GM12878 (cell line): ENCODE measurements around the gene KRT71. TPM values are rescaled to one million over a fixed set of nuclear protein-coding genes. Genes with fewer than 3 reads are reported as not detected.

ENCODE experiments used
- ATAC-seq: fragments of 200-7000 bp; cut with Tn5 transposase; 3 replicates; pipeline ENCODE4 v1.9.1; 2020; ENCODE audit warnings: mild to moderate bottlenecking, moderate library complexity
- BruUV-seq: library from RNA; stranded (reverse); fragments of 400-500 nt; replicated peaks from 2 replicates; lab custom pipeline; 2021; lab: Mats Ljungman, UMichigan
- CTCF ChIA-PET: fragments of 300-600 bp; sonication (Branson Sonifier 250); formaldehyde crosslinking; extraction: SDS; loops from one replicate; lab custom pipeline; 2021; ENCODE audit warnings: inconsistent platforms; lab: Yijun Ruan, JAX
- POLR2A ChIA-PET: fragments of 350-600 bp; formaldehyde crosslinking; extraction: SDS; loops from one replicate; lab custom pipeline; 2021; ENCODE audit warnings: inconsistent platforms; lab: Charles Lee
- RAD21 ChIA-PET: fragments of 300-600 bp; sonication (Branson Sonifier 250); formaldehyde crosslinking; loops from one replicate; lab custom pipeline; 2023; ENCODE audit warnings: antibody characterized with exemption; ENCODE audit not compliant: unreplicated experiment; lab: Charles Lee
- SMC1A ChIA-PET: fragments of 300-600 bp; sonication (Branson Sonifier 250); formaldehyde crosslinking; loops from one replicate; lab custom pipeline; 2023; ENCODE audit not compliant: unreplicated experiment, uncharacterized antibody; lab: Charles Lee
- DNase-seq: peaks from one replicate; pipeline ENCODE4 v3.0.0-alpha.2; 2011; ENCODE audit warnings: low read depth, low spot score
- FAIRE-seq: peaks from 3 replicates; lab custom pipeline; 2011; peaks lifted over from hg19 to GRCh38; lab: Jason Lieb, UNC
- H2AFZ ChIP-seq: 2 replicates; pipeline ENCODE4 v1.6.0; 2011; ENCODE audit warnings: low read depth, low read length, control low read depth; ENCODE audit not compliant: control insufficient read depth
- H3K27ac ChIP-seq: 2 replicates; pipeline ENCODE4 v1.5.1; 2011; ENCODE audit warnings: control low read depth; ENCODE audit not compliant: control insufficient read depth, insufficient read depth
- H3K27me3 ChIP-seq, 2 experiments: replicated peaks in 1 of 2; 2 replicates each; pipeline versions ENCODE4 v1.6.0 to v1.6.1; 2011; ENCODE audit warnings: low read length in 1 of 2; ENCODE audit not compliant: control insufficient read depth in 2 of 2, insufficient read depth in 2 of 2
- H3K36me3 ChIP-seq, 2 experiments: 2 replicates each; pipeline ENCODE4 v1.5.1; 2011; ENCODE audit warnings: low read length in 1 of 2; ENCODE audit not compliant: control insufficient read depth in 2 of 2, insufficient read depth in 2 of 2
- H3K4me1 ChIP-seq: 2 replicates; pipeline ENCODE4 v1.6.1; 2011; ENCODE audit warnings: mild to moderate bottlenecking, low read length, moderate library complexity, mixed read lengths; ENCODE audit not compliant: control insufficient read depth, insufficient read depth
- H3K4me2 ChIP-seq: 2 replicates; pipeline ENCODE4 v1.6.0; 2011; ENCODE audit warnings: control low read depth; ENCODE audit not compliant: control insufficient read depth, insufficient read depth
- H3K4me3 ChIP-seq: fragments of 200-600 bp; sonication (generic); 2 replicates; pipeline ENCODE4 v1.5.1; 2016
- H3K79me2 ChIP-seq: 2 replicates; pipeline ENCODE4 v1.6.0; 2011; ENCODE audit warnings: low read length; ENCODE audit not compliant: control insufficient read depth, insufficient read depth
- H3K9ac ChIP-seq: 2 replicates; pipeline ENCODE4 v1.8.0; 2011; ENCODE audit warnings: low read length, control low read depth, mixed read lengths; ENCODE audit not compliant: control insufficient read depth, insufficient read depth
- H3K9me3 ChIP-seq: replicated peaks from 3 replicates; pipeline ENCODE4 v1.5.1; 2011; ENCODE audit warnings: mild to moderate bottlenecking, low read length; ENCODE audit not compliant: control insufficient read depth, insufficient read depth
- H4K20me1 ChIP-seq: 2 replicates; pipeline ENCODE4 v1.6.0; 2011; ENCODE audit not compliant: control insufficient read depth, insufficient read depth
- CBFB ChIP-seq: IDR thresholded peaks from 2 replicates; pipeline ENCODE4 v1.6.1; 2016; ENCODE audit warnings: antibody characterized with exemption, low read depth
- FOXM1 ChIP-seq: IDR thresholded peaks from 2 replicates; pipeline ENCODE4 v1.6.1; 2012; ENCODE audit warnings: low read depth, mild to moderate bottlenecking, inconsistent platforms, low read length, moderate library complexity
- HDAC2 ChIP-seq: fragments of 200-600 bp; sonication (generic); IDR thresholded peaks from 2 replicates; pipeline ENCODE4 v1.6.1; 2017
- MXI1 ChIP-seq: fragments of 150-350 bp; IDR thresholded peaks from 2 replicates; pipeline ENCODE4 v1.6.1; 2011; ENCODE audit warnings: low read depth, mild to moderate bottlenecking, inconsistent platforms, low read length, improper control_type of control experiment
- PBX3 ChIP-seq: IDR thresholded peaks from 2 replicates; pipeline ENCODE4 v1.6.1; 2011; ENCODE audit warnings: mild to moderate bottlenecking, low read depth, low read length, moderate library complexity; ENCODE audit not compliant: insufficient replicate concordance
- RAD21 ChIP-seq: IDR thresholded peaks from 2 replicates; pipeline ENCODE4 v1.6.1; 2011; ENCODE audit warnings: mild to moderate bottlenecking, low read depth, low read length, moderate library complexity; ENCODE audit not compliant: insufficient read depth
- SUPT20H ChIP-seq: IDR thresholded peaks from 2 replicates; pipeline ENCODE4 v1.6.1; 2011; ENCODE audit warnings: low read depth, mild to moderate bottlenecking, low read length, moderate library complexity, borderline replicate concordance; ENCODE audit not compliant: control insufficient read depth
- TCF7 ChIP-seq: IDR thresholded peaks from 2 replicates; pipeline ENCODE4 v1.6.1; 2014; ENCODE audit warnings: antibody characterized with exemption, borderline replicate concordance
- YBX1 ChIP-seq: fragments of 450-650 bp; IDR thresholded peaks from 2 replicates; pipeline ENCODE4 v1.6.1; 2016; ENCODE audit warnings: antibody characterized with exemption
- ZNF592 ChIP-seq: fragments of 450-650 bp; IDR thresholded peaks from 2 replicates; pipeline ENCODE4 v1.6.1; 2017; ENCODE audit warnings: mild to moderate bottlenecking, moderate library complexity
- WGBS: methylation state at CpG from one replicate; pipeline ENCODE4 v1.1.6; 2016; ENCODE audit warnings: low lambda C conversion rate; ENCODE audit not compliant: insufficient replicate concordance, insufficient coverage; ENCODE audit errors: missing lambda C conversion rate; 5-methylcytosine and 5-hydroxymethylcytosine counted together
- in situ Hi-C: fragments of 300-500 bp; cut with MboI; formaldehyde crosslinking; loops from 9 replicates; pipeline ENCODE4 v1.14.3; 2018; ENCODE audit warnings: mixed read lengths
- intact Hi-C: fragments of 100-400 bp; cut with micrococcal nuclease; formaldehyde crosslinking; loops from one replicate; pipeline ENCODE4 v1.14.2; 2022; ENCODE audit not compliant: unreplicated experiment
- polyA plus RNA-seq, 11 experiments: library from polyadenylated mRNA; depleted of rRNA in 4 of 11; unstranded in 6 of 11; stranded (reverse) in 5 of 11; fragments of >200 nt; fragmentation: Nextera tagmentation in 4 of 11; fragmentation: Illumina TruSeq in 1 of 11; extraction: Ambion mirVana in 4 of 11; extraction: Trizol in 1 of 11; gene quantifications; 1 replicate in 1 of 11; 2 replicates in 10 of 11; pipeline versions ENCODE4 v1.2.1 to v1.2.3, GENCODE V29; 2011 to 2016; ENCODE audit warnings: inconsistent platforms in 2 of 11, missing spikeins in 2 of 11, low read depth in 1 of 11
- total RNA-seq, 4 experiments: library from RNA; depleted of rRNA in 3 of 4; stranded (reverse); fragments of >200 nt in 3 of 4; fragmentation: Illumina TruSeq in 1 of 4; extraction: Trizol in 1 of 4; gene quantifications; 2 replicates each; pipeline versions ENCODE4 v1.2.1 to v1.2.3, GENCODE V29; 2013 to 2021
- TF ChIP-seq, protein P1 (sequence below): fragments of 150-350 bp; IDR thresholded peaks from 2 replicates; pipeline ENCODE4 v1.6.1; 2014; ENCODE audit warnings: mild to moderate bottlenecking, low read depth, low read length
- TF ChIP-seq, protein P2 (sequence below): fragments of 450-650 bp; conservative IDR thresholded peaks from 2 replicates; pipeline ENCODE4 v1.6.1; 2017; ENCODE audit warnings: mild to moderate bottlenecking, moderate library complexity

The KRT71 gene
- total and polyA plus RNA-seq, 10 of the 15 experiments (the other 5 are each of a cell fraction or from before 2014, with no cell fraction given) = not detected

- no peak for TF ChIP-seq ZNF592
- TF ChIP-seq PBX3 = no peak
- TF ChIP-seq TCF7 = no peak
Observed at GRCh38 chr12:52499806-52500560, 53.0 kb downstream of the KRT71 start (continued).

DNA sequence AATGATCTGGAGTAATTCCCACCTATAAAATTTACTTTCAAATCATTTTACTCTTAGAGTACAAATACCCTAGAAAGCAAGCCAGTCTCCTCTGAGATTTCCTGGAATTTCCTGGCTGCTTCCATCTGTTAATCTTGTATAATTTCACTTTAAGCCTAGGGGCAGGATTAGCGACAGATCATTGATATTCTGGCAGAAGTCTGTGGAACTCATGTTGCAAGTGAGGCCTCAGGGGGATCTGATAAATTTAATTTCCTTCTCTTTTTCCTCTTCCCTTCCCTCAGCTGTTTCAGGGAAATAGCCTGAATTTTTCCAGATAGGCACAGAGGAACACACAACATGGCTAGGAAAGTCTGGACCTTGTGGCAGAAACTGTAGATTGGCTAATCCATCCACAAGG lies 54.0 kb downstream of the KRT71 start:
- H3K36me3 ChIP-seq = no peaks in the 10 kb centered on the region
- ChIA-PET CTCF (interaction anchor here (1.7 kb wide), 1 partner anchor 15 kb away, joined by 3 read pairs; no protein-coding TSS in a partner anchor), POLR2A (no interaction called here), RAD21 (no interaction called here), SMC1A (no interaction called here)
- no peaks in the 10 kb centered on the region for H3K4me1 ChIP-seq
- H3K9me3 ChIP-seq = no peaks in the 10 kb centered on the region
- DNase-seq (no peak), ATAC-seq (no peak), FAIRE-seq (no peak)
- intact Hi-C loops = no loop called here
- no peak overlapping the region for H3K4me2 ChIP-seq
- in situ Hi-C loops = no loop called here
- no peak overlapping the region for H3K4me3 ChIP-seq
- WGBS = 32% methylated on average over 1 of the region's 1 CpG
- no peaks in the 10 kb centered on the region for H3K79me2 ChIP-seq
- no peak overlapping the region for H2AFZ ChIP-seq
- H3K9ac ChIP-seq = no peak overlapping the region
- H3K27me3 ChIP-seq = peaks cover 0 to 6% of the 10 kb centered on the region in 2 experiments; a peak in 2 of 4 replicates
- BruUV-seq = no TSS peak
- H4K20me1 ChIP-seq = no peaks in the 10 kb centered on the region
- no peak overlapping the region for H3K27ac ChIP-seq
- TF ChIP-seq CBFB (no peak), SUPT20H (no peak), RAD21 (no peak), FOXM1 (no peak), MXI1 (no peak), HDAC2 (no peak), YBX1 (no peak)
- TF ChIP-seq, protein P1, sequence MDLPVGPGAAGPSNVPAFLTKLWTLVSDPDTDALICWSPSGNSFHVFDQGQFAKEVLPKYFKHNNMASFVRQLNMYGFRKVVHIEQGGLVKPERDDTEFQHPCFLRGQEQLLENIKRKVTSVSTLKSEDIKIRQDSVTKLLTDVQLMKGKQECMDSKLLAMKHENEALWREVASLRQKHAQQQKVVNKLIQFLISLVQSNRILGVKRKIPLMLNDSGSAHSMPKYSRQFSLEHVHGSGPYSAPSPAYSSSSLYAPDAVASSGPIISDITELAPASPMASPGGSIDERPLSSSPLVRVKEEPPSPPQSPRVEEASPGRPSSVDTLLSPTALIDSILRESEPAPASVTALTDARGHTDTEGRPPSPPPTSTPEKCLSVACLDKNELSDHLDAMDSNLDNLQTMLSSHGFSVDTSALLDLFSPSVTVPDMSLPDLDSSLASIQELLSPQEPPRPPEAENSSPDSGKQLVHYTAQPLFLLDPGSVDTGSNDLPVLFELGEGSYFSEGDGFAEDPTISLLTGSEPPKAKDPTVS = no peak
- TF ChIP-seq, protein P2, sequence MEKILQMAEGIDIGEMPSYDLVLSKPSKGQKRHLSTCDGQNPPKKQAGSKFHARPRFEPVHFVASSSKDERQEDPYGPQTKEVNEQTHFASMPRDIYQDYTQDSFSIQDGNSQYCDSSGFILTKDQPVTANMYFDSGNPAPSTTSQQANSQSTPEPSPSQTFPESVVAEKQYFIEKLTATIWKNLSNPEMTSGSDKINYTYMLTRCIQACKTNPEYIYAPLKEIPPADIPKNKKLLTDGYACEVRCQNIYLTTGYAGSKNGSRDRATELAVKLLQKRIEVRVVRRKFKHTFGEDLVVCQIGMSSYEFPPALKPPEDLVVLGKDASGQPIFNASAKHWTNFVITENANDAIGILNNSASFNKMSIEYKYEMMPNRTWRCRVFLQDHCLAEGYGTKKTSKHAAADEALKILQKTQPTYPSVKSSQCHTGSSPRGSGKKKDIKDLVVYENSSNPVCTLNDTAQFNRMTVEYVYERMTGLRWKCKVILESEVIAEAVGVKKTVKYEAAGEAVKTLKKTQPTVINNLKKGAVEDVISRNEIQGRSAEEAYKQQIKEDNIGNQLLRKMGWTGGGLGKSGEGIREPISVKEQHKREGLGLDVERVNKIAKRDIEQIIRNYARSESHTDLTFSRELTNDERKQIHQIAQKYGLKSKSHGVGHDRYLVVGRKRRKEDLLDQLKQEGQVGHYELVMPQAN = no peak
